Hepatocyte (in vitro differentiated cells): Measurements from ENCODE around the gene MAGI3. TPM values are rescaled to one million over a fixed set of nuclear protein-coding genes. Genes with fewer than 3 reads are reported as not detected.

Experiments
- DNase-seq: peaks from one replicate; pipeline ENCODE4 v3.0.0-alpha.2; 2016; ENCODE audit warnings: low spot score
- H2AFZ ChIP-seq: fragments of 200-600 bp; sonication (generic); 2 replicates; pipeline ENCODE4 v1.6.0; 2016; ENCODE audit warnings: antibody characterized with exemption, mild to moderate bottlenecking
- H3K27ac ChIP-seq: fragments of 200-600 bp; sonication (generic); 2 replicates; pipeline ENCODE4 v1.5.1; 2016; ENCODE audit warnings: mild to moderate bottlenecking
- H3K27me3 ChIP-seq: fragments of 200-600 bp; sonication (generic); 2 replicates; pipeline ENCODE4 v1.6.1; 2016
- H3K36me3 ChIP-seq: fragments of 200-600 bp; sonication (generic); replicated peaks from 2 replicates; pipeline ENCODE4 v1.5.1; 2016; ENCODE audit warnings: low read depth; ENCODE audit not compliant: insufficient read depth
- H3K4me1 ChIP-seq: fragments of 200-600 bp; sonication (generic); 2 replicates; pipeline ENCODE4 v1.5.1; 2016; ENCODE audit warnings: mild to moderate bottlenecking, moderate library complexity; ENCODE audit not compliant: insufficient read depth
- H3K4me2 ChIP-seq: fragments of 200-600 bp; sonication (generic); 2 replicates; pipeline ENCODE4 v1.6.0; 2016
- H3K4me3 ChIP-seq: fragments of 200-600 bp; sonication (generic); 2 replicates; pipeline ENCODE4 v1.5.1; 2016; ENCODE audit warnings: mild to moderate bottlenecking
- H3K79me2 ChIP-seq: fragments of 200-600 bp; sonication (generic); 2 replicates; pipeline ENCODE4 v1.6.0; 2017; ENCODE audit warnings: mild to moderate bottlenecking
- H3K9me2 ChIP-seq: fragments of 200-600 bp; sonication (generic); replicated peaks from 2 replicates; pipeline ENCODE4 v1.6.0; 2017; ENCODE audit warnings: mild to moderate bottlenecking; ENCODE audit not compliant: insufficient read depth
- H3K9me3 ChIP-seq: fragments of 200-600 bp; sonication (generic); 2 replicates; pipeline ENCODE4 v1.5.1; 2016; ENCODE audit warnings: low read depth, mild to moderate bottlenecking
- H4K20me1 ChIP-seq: fragments of 200-600 bp; sonication (generic); 2 replicates; pipeline ENCODE4 v1.6.0; 2016; ENCODE audit warnings: mild to moderate bottlenecking; ENCODE audit not compliant: insufficient read depth, poor library complexity, severe bottlenecking
- CTCF ChIP-seq: fragments of 200-600 bp; sonication (generic); IDR thresholded peaks from 2 replicates; pipeline ENCODE4 v1.5.1; 2016; ENCODE audit warnings: antibody characterized with exemption, mild to moderate bottlenecking; ENCODE audit not compliant: poor library complexity
- EZH2 ChIP-seq: fragments of 200-600 bp; sonication (generic); IDR thresholded peaks from 2 replicates; pipeline ENCODE4 v1.6.1; 2016; ENCODE audit warnings: antibody characterized with exemption, mild to moderate bottlenecking, borderline replicate concordance
- EZH2phosphoT487 ChIP-seq: fragments of 200-600 bp; sonication (generic); IDR thresholded peaks from one replicate; pipeline ENCODE4 v1.6.1; 2018; ENCODE audit warnings: antibody characterized with exemption, mild to moderate bottlenecking, low read depth, moderate library complexity; ENCODE audit not compliant: unreplicated experiment, severe bottlenecking
- WGBS: methylation state at CpG from one replicate; pipeline ENCODE4 v1.1.6; 2016; ENCODE audit warnings: low lambda C conversion rate; ENCODE audit errors: missing lambda C conversion rate; 5-methylcytosine and 5-hydroxymethylcytosine counted together
- polyA plus RNA-seq: library from polyadenylated mRNA; unstranded; fragments of >200 nt; fragmentation: Nextera tagmentation; extraction: Ambion mirVana; gene quantifications from 2 replicates; pipeline ENCODE4 v1.2.1, GENCODE V29; 2016
- total RNA-seq: library from RNA; depleted of rRNA; stranded (reverse); fragments of >200 nt; gene quantifications from 2 replicates; pipeline ENCODE4 v1.2.3, GENCODE V29; 2014

The MAGI3 gene
- total and polyA plus RNA-seq, 2 experiments from 2014 or later: 15.9 to 22.4 TPM

GRCh38 chr1:113663165-113663951 is 273.0 kb downstream of the MAGI3 start:
- Histone ChIP-seq H3K79me2 (no peaks in the 10 kb centered on the region), H3K9me3 (no peaks in the 10 kb centered on the region), H3K4me2 (no peak overlapping the region), H3K4me1 (peaks cover 3% of the 10 kb centered on the region), H4K20me1 (no peaks in the 10 kb centered on the region), H3K9me2 (no peaks in the 10 kb centered on the region), H3K27me3 (no peaks in the 10 kb centered on the region), H3K4me3 (no peak overlapping the region), H3K36me3 (no peaks in the 10 kb centered on the region), H2AFZ (no peak overlapping the region), H3K27ac (no peak overlapping the region)
- TF ChIP-seq EZH2phosphoT487 (no peak), CTCF (no peak), EZH2 (no peak)
- 95% methylated on average over 5 of the region's 5 CpGs for WGBS
- no peak for DNase-seq

- peaks cover 3% of the 10 kb centered on the region for H3K4me1 ChIP-seq
- H3K27me3 ChIP-seq: no peaks in the 10 kb centered on the region
- H3K9me3 ChIP-seq: no peaks in the 10 kb centered on the region
- H3K9me2 ChIP-seq: no peaks in the 10 kb centered on the region
- H4K20me1 ChIP-seq: no peaks in the 10 kb centered on the region
- no peak for TF ChIP-seq EZH2
- TF ChIP-seq EZH2phosphoT487: no peak
- no peak for TF ChIP-seq CTCF
- H3K27ac ChIP-seq: no peak overlapping the region
- DNase-seq: no peak
- H3K4me2 ChIP-seq: no peak overlapping the region
- H2AFZ ChIP-seq: no peak overlapping the region
- H3K4me3 ChIP-seq: no peak overlapping the region
- no peaks in the 10 kb centered on the region for H3K79me2 ChIP-seq
- H3K36me3 ChIP-seq: no peaks in the 10 kb centered on the region
Measured at GRCh38 chr1:113665071-113665470, 274.8 kb downstream of the MAGI3 start.

- TF ChIP-seq EZH2phosphoT487 (no peak), EZH2 (no peak), CTCF (no peak)
- Histone ChIP-seq H3K9me3 (no peaks in the 10 kb centered on the region), H3K9me2 (no peaks in the 10 kb centered on the region), H3K27ac (no peak overlapping the region), H3K4me2 (no peak overlapping the region), H3K79me2 (no peaks in the 10 kb centered on the region), H3K27me3 (no peaks in the 10 kb centered on the region), H4K20me1 (no peaks in the 10 kb centered on the region), H3K4me1 (peaks cover 3% of the 10 kb centered on the region), H2AFZ (no peak overlapping the region), H3K36me3 (no peaks in the 10 kb centered on the region), H3K4me3 (no peak overlapping the region)
- WGBS: 92% methylated on average over 2 of the region's 2 CpGs
- DNase-seq: no peak
Measured at GRCh38 chr1:113666126-113666525, 275.8 kb downstream of the MAGI3 start.

- H3K9me2 ChIP-seq: no peaks in the 10 kb centered on the region
- WGBS: 88% methylated on average over 1 of the region's 1 CpG
- no peak for DNase-seq
Measured at GRCh38 chr1:113669988-113670387, 279.7 kb downstream of the MAGI3 start.

More at GRCh38 chr1:113669988-113670387, 279.7 kb downstream of the MAGI3 start:
- Histone ChIP-seq H3K4me3 (no peak overlapping the region), H3K36me3 (no peaks in the 10 kb centered on the region), H3K27ac (no peak overlapping the region), H3K9me3 (no peaks in the 10 kb centered on the region), H3K27me3 (no peaks in the 10 kb centered on the region), H4K20me1 (no peaks in the 10 kb centered on the region), H3K4me2 (no peak overlapping the region), H2AFZ (no peak overlapping the region), H3K4me1 (peaks cover 3% of the 10 kb centered on the region), H3K79me2 (no peaks in the 10 kb centered on the region)
- TF ChIP-seq EZH2 (no peak), EZH2phosphoT487 (no peak), CTCF (peak; percentile 9)
